Stimulated activated CD4-positive, alpha-beta T cell treated with anti-CD3 and anti-CD28 coated beads, Interleukin-1b, Interleukin-23, amount 100 ng/mL, for 4 hours (primary cell): ENCODE results near the gene COL15A1.

Source experiments
- DNase-seq, 2 donors: peaks; one replicate each; pipeline ENCODE4 v3.0.0-alpha.2; 2020; ENCODE audit warnings: low read depth in 2 of 2

Gene COL15A1

DNA sequence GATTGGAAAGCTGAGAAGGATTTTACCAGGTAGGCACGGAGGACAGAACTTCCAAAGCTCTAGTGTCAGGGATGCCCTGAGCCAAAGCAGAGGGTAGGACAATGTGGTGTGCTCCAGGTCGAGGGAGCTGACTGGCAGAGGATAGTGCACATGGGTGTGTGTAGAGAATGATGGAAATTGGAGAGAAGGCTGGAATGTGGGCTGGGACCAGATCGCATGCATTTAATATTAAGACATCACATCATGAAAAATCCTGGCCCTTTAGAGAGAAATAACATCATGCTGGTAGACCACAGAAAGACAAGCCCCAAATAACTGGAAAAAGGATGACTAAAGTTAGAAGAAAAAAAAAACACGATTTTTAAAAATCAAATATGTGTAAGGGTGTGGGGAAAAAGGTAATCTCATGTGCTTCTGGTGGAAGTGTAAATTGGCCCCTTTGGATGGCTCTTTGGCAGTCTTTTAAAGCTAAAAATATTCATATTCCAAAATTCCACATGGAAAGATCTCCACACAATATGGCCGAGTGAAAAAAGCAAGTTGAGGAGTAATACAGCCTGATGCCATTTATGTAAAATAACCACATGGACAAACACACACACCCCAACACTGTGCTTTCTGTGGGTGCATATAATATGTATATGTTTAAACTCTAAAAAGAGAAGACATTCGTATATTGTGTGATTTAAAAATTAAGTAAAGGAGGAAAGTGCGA is 94.2 kb downstream of the COL15A1 start:
- no peak for DNase-seq

DNA sequence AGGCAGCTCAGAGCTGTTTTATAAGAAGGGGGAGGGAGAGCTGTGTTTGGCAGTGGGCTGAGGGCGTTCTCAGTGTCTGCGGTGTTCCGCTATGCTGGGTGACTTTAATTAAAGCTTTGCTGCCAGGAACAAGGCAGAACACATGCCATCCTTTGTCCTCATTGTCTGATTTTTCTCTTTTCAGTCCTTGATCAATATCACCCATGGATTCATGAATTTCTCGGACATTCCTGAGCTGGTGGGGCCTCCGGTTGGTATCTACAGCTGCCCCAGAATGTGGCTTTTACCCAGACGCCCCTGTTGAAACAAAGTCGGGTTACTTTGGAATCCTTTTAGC is 94.7 kb downstream of the COL15A1 start:
- DNase-seq, result no peak

DNA sequence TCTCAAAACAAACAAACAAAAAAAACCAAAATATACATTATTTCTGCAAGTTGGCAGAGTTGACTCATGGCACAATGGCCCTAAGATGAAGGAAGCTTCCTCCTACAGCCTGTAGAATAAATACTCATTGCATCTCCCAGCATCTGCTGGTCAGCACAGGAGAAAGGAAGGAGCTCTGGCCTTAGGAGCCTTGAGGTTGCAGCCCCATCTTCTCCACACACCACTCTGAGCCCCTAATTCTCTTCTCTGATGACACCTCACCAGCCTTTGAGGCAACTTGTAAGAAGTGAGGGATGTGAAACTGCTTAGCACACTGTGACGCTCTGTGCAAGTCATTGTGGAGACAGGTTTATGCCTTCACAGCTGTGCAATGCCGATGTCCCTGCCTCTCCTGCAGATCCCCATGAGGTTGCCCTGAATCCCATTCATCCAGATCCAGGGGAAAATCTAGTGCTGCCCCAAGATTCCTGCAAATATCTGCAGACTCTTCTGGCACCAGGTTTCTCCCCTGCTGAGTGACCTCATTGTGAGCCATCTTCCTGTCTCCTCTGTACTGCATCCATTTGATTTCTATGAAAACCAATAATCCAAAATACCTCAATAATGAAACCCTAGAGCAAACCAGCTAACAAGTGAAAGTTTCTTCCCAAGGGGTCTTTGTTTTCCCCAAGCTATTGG is 95.9 kb downstream of the COL15A1 start:
- no peak for DNase-seq

DNA sequence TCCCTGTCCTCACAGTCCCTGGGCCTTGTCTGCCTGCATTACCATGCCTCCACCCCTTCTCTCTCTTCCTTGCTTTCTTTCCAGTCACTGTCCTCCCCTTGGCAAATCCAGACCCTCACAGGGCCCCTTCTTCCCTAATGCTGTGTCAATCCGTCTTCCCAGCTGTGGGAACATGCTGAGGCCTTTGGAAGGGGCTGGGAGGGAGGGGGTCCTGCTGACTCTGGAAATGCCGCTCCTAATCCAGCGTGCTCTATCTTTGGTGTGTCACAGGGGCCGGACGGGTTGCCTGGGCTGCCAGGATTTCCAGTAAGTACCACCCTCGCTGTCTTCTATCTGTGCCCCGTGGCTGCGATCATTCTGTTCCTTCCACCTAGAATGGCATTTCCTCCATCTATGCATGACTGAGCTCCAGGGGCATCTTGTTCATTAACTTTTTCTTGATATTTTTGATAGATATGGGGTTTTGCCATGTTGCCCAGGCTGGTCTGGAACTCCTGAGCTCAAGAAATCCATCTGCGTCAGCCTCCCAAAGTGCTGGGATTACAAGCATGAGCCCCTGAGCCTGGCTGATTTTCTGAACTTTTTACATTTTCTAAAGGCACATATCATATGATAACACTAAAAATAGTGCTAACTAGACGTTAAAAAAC is 96.7 kb downstream of the COL15A1 start:
- no peak for DNase-seq

DNA sequence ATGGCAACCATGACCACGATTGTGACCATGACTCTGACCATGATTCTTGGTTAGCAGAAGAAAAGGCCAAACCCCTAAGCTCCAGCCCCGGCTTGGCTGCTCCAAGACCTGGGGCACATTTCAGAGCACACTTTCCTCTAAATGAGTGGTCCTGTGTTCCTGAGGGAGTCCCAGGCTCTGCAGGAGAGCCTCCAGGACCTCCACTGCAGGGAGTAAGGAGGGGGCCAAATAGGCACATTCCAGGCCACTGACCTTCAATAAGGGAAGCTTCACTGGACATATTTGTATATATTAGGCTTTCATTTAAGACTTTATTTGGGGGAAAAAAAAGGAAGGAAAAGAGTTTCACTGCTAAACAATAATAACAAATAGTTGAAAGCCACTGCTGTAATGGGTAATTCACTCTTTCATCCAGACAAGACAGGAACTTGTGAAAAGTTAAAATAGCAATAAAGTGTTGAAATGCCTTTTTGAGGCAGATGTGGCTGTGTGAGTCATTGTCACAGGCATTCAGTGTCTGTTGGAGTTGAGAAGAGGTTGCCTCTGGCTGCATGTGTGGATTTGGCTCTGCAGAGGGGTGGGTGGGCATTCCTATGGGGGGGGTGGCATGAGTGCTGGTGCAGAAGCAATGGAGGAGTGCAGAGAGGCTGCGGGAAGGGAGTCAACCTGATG is 97.3 kb downstream of the COL15A1 start:
- no peak for DNase-seq

DNA sequence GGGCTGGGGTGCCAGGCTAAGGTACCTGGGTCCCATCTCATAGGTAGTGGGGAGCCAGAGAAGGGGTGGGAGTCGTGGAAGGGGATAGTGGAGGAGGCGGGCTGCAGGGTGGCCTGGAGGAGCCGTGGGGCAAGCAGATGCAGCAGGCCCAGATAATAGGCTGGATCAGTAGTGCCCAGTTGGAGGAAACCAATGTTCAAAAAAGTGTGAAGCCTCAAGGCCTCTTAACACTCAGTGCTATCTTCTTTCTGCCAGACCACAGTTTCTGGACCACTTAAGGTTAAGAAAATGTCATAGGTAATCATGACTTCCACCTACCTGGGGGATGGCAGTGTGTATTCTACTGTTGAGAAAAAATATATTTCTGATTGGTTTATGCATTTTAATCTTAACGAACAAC is 97.9 kb downstream of the COL15A1 start:
- DNase-seq, result no peak

DNA sequence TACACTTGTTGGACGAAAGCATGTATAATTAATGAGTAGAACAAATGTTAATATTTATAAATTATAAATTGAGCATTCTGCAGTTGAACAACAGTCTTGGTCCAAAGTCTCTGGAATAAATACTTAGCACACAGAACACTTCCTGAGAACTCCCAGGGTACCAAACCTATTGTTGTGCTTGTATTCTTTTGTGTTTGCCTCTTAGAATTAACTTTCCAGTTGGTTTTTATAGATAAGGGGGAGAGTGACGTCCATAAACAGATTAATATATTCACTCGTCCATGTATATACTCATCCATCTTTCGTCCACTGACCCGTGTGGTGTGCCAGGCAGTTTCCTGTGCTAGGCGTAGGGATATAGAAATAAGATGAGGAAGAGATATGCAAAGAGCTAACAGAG is 98.9 kb downstream of the COL15A1 start:
- DNase-seq, result no peak

DNA sequence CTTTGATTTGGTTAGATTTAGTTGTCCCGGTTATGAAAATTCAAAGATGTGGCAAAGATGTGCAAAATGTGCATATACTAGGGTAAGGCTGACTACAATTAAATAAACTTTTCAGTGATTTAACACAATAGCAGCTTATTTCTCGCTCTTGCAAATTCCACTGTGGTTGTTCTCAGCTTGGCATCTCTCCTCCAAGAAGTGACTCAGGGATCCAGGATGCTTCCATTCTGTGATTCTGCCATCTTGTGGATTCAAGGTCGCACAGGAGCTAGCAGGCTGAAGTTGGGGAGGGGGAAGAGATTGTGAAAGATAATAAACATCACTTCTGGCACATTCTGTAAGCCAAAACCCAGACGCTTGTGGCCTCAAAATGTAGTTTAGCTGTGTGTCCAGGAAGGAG is 101.1 kb downstream of the COL15A1 start:
- no peak for DNase-seq

DNA sequence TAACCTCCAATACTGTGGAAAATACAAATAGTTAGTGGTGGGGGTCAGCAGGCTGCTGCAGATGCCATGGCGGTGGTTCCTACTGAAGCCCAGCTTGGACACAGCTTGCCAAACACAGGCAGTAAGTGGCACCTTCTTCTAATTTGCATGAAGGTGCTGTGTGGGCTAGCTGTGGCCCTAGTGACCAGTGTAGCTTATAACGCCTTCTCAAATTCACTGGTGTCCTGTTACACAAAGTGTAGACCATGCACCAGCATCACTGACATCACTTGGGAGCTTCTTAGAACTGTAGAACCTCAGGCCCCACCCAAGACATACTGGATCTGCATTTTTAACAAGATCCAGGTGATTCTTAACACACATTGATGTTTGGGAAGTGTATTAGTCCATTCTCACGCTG is 102.4 kb downstream of the COL15A1 start:
- DNase-seq, result no peak

DNA sequence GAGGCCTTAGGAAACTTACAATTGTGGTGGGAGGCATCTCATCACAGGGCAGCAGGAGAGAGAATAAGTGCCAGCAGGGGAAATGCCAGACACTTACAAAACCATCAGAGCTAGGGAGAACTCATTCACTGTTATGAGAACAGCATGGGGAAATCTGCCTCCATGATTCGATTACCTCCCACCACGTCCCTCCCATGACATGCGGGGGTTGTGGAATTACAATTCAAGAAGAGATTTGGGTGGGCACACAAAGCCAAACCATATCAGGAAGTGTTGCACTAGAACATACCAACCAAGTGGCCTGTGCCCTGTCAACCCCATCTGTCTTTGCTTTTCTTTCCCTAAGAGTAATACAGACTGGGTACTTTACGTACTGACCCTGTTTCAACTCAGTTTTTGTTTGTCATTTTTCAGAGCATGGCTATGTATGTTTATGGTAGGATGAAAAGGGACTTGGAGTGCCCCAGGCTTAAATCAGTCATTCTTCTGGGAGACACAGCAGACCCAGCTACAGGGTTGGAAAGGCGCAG is 102.9 kb downstream of the COL15A1 start:
- DNase-seq, result no peak

DNA sequence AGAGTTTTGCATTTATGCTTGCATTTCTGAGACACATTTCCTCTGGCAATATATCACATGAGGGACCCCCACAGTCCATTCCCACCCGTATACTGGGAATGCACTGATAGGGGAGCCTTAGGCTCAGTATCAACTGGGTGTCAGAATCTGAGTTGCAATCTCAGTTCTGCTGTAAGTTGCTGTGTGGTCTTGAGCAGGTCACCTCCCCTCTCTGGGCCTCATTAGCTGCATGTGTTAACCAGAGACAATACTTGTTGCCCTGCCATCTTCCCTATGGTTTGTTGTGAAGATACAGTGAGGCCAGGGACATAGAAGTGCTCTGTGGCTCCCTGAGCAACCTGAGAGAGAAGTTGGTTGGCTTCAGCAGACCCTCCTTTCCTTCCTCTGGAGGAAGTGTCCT is 105.5 kb downstream of the COL15A1 start:
- DNase-seq, result no peak

DNA sequence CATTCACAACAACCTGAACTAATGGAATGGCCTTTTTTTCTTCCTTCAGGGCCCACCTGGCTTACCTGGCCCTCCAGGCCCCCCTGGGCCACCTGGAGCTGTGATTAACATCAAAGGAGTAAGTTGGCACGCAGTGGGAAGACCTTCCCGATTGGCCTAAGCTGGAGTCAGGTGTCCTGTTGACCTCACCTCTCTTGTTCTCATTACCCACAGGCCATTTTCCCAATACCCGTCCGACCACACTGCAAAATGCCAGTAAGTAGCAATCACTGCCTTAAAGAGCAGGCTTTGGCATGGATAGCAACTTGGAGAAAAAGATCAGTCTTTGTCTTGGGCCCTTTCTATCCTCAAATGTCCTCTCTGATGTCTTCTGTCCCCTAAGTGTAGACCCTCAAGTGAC is 105.9 kb downstream of the COL15A1 start:
- no peak for DNase-seq

DNA sequence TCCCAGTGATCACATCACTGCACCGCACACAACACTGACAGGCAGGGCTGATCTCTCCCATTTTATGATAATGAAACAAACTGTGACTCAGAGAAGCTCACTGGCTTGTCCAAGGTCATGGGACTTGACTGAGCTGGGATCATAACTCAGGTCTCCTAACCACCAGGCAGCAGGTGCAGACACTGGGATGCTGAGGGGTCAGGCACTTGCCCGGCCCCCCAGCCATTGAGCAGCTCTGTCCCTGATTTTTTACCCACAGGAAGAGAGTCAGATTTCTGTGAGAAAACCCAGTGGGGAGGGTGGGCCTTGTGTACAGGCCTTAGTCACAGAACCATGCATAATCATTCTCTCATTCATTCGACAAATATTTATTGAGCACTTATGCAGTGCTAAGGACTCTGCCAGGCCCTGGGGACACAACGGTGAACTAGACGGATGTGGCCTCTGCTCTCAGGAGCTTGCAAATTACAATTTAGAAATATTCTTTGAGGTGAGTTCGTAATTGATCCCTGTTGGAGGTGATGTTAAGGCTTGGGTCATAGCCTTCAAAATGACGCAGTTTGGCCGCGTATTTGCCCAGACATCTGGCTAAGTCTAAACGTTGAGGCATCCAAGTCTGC is 106.7 kb downstream of the COL15A1 start:
- DNase-seq, result no peak

DNA sequence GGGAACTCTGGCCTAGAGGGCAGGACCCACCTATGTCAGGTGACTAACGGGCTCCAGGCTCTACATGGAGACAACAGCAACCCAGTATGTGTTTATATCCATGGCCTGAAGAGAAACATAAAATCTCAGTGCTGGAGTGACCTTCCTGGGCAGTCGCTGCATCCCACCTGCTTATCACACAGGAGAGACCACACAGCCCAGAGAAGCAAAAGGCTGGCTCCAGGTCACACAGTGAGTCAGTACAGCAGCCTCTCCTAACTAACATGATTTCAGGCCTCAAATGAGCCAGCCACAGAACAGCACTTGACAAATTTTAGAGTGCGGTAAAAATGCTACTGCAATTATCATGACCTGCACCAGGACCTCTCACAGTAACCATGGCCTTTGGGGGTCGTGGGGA is 107.2 kb downstream of the COL15A1 start:
- DNase-seq, result no peak

DNA sequence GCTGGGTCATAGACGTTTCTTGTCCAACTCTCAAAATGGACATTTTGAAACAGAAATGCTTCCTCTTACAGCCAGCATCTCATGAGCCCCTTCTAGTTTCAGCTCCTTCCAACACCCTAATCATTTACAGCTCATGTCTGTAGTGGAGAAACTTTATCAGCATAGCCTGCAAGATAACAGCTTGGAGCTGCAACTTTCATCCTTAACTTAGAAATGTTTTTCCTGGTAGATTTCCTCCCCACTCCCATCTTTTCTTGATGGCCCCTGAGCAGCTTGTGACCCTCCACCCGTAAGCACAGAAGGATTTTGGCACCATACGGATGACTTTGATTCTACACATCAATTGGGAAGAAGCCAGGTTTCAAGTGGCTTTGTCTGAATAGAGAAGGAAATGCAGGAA is 107.7 kb downstream of the COL15A1 start:
- DNase-seq, result no peak

DNA sequence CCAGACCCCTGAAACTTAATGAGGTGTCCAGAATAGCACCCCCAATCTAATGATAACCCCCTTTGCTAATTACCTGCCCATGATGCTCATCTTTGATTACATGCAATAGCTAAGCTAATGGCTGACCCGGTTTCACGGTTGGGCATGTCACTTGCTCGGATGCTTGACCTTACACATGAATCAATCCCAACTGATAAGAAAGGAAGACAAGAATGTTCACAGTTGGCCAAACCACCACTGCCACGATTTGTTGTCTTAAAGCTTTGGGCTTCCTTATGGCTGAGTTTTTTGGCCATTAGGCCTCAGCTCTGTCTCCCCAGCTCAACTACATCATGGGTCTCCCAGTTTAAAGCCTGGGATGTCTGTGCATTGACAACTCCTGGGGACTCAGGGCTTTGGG is 108.1 kb downstream of the COL15A1 start:
- DNase-seq, result no peak

DNA sequence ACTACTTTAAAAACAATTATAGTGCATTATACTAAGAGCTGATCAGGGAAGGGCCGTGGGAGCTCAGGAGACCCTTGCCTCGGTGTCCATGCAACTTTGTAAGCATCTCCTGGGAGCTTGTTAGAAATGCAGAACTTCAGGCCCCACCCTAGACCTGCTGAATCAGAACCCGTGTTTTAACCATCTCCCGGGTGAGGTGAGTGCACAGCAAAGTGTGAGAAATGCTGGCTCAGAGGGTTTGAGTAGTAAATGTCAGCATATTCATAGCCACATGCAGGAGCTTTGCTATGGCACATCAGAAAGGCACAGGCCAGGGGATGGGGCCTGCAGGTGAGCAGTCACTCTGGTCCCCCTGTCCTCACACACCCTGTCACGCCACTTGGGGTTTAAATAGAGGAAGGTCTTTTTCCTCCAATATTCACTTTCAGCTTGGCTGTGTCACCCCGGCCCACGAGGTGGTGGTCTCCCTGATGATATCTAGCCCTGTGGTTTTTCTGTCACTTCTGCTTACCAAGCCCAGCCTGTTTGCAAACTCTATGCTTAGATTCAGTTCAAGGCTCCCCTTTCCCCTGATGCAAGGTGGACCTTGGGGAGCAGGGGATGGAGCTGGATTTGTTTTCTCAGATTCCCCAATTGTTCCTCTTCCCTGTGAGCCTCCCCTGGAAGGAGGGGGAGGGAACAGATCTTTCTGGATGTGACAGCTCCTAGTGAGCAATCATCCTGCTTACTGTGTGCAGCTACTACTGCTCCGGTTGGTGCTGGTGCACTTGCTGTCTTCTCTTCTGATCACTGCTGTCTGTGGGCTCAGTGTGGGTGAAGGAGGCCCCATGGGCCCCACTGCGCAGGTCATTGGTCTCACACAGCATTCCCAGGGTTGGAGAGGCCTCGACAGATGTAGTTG is 109.4 kb downstream of the COL15A1 start:
- no peak for DNase-seq

DNA sequence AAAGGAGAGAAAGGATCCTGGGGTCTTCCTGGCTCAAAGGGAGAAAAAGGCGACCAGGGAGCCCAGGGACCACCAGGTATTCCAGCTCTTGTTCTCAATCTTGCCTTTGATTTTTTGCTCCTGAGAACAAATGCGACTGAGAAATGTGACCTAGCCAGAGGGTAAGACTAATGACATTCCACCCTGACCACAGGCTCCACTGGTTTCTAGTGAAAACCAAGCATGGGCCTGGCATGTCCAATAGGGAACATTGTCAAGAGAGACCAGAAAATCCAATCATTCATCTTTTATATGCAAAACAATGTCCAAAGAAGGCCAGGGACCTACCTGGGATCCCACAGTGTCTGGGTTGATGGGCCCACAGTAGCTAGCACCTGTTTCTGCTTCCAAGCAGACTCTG is 110.9 kb downstream of the COL15A1 start:
- DNase-seq, result no peak

DNA sequence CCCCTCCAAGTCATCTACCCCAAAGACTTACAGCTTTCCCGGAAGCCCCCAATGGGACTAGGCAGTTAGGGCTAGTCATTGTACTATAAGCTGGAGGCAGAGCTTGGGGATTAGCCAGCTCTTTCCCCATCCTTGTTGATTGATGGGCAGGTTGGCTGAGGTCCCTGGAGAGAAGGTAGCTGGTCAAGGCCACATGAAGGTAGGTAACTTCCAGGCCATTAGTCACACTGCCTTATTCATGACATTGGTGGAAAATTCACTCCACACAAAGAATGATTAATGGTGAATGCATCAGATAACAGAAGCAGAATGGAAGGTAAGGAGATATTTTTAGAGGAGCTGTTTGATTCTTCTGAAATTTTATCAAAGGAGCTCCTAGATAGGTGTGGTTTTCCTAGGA is 111.7 kb downstream of the COL15A1 start:
- no peak for DNase-seq

DNA sequence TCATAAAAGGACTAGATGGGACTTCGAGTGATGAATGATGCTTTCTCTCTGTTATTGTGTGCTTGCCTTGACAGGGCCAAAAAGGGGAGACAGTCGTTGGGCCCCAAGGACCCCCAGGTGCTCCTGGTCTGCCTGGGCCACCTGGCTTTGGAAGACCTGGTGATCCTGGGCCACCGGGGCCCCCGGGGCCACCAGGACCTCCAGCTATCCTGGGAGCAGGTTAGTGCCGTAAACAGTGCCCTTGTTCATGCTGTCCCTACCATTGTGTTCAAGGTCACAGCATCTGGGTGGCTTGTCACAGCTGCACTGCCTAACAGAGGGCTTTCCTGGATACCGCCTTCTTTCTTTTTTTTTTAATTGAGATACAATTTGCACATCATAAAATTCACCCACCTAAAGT is 112.5 kb downstream of the COL15A1 start:
- DNase-seq, result no peak
